ENCODE results near the gene GALNT10.

DNA sequence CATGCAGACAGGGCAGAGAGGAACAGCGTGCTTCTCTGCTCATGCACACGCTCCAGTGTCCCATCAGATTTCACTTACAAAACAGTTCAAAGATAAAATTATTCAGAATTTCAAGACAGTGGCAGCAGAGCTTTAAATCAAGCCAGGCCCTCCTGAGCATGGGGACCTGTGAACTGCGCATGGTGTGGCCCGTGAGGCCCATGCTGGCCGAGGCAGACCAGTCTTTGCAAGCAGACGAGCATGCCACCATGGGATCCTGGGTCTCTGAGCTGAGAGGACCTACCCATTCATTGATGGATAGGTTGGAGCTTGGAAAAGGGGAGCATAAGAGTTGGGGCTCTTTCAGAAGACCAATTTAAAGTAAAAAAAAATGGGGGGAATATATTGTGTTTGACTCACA is 220.3 kb downstream of the GALNT10 start:
- TF ChIP-seq, protein P1, sequence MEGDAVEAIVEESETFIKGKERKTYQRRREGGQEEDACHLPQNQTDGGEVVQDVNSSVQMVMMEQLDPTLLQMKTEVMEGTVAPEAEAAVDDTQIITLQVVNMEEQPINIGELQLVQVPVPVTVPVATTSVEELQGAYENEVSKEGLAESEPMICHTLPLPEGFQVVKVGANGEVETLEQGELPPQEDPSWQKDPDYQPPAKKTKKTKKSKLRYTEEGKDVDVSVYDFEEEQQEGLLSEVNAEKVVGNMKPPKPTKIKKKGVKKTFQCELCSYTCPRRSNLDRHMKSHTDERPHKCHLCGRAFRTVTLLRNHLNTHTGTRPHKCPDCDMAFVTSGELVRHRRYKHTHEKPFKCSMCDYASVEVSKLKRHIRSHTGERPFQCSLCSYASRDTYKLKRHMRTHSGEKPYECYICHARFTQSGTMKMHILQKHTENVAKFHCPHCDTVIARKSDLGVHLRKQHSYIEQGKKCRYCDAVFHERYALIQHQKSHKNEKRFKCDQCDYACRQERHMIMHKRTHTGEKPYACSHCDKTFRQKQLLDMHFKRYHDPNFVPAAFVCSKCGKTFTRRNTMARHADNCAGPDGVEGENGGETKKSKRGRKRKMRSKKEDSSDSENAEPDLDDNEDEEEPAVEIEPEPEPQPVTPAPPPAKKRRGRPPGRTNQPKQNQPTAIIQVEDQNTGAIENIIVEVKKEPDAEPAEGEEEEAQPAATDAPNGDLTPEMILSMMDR (IDR thresholded peaks at IDR 0.05), result no peak
- no peak for TF ChIP-seq ZFX (IDR thresholded peaks at IDR 0.05; ENCODE audit: borderline replicate concordance)
